ENCODE data around the gene PRDM16.

- no peak for TF ChIP-seq POLR2A (IDR thresholded peaks at IDR 0.05; ENCODE audit: low read length)
- no peak for TF ChIP-seq GATA1 (IDR thresholded peaks at IDR 0.05; ENCODE audit: low read depth, low read length)
These were observed 345.1 kb downstream of the PRDM16 start for GRCh38 chr1:3413975-3414710.

Measured in erythroblast (primary cell).